ENCODE data around the gene STARD3.

The STARD3 gene

GRCh38 chr17:39639566-39640458 lies 2.9 kb downstream of the STARD3 start:
- DNase-seq, result no peak

GRCh38 chr17:39640591-39641031 lies 3.7 kb downstream of the STARD3 start:
- no peak for DNase-seq

GRCh38 chr17:39641097-39641496 lies 4.2 kb downstream of the STARD3 start:
- DNase-seq, result no peak

- DNase-seq, result no peak
These were observed 4.9 kb downstream of the STARD3 start for GRCh38 chr17:39641883-39642282.

- DNase-seq, result no peak
These were observed 5.5 kb downstream of the STARD3 start for GRCh38 chr17:39642291-39643074.

GRCh38 chr17:39643271-39643670 lies 6.3 kb downstream of the STARD3 start:
- no peak for DNase-seq

- no peak for DNase-seq
These were observed 10.3 kb downstream of the STARD3 start for GRCh38 chr17:39647256-39647655.

- DNase-seq, result peak; percentile 81
These were observed 11.8 kb downstream of the STARD3 start for GRCh38 chr17:39648616-39649366.

- DNase-seq, result no peak
These were observed 13.2 kb downstream of the STARD3 start for GRCh38 chr17:39650121-39650579.

GRCh38 chr17:39651923-39652586 lies 15.1 kb downstream of the STARD3 start:
- no peak for DNase-seq

GRCh38 chr17:39652587-39653315 lies 15.8 kb downstream of the STARD3 start:
- no peak for DNase-seq

- no peak for DNase-seq
These were observed 16.3 kb downstream of the STARD3 start for GRCh38 chr17:39653316-39653661.

GRCh38 chr17:39653662-39654331 lies 16.9 kb downstream of the STARD3 start:
- DNase-seq, result peak; percentile 35

- no peak for DNase-seq
These were observed 18.2 kb downstream of the STARD3 start for GRCh38 chr17:39655105-39655504.

GRCh38 chr17:39658346-39658745 lies 21.4 kb downstream of the STARD3 start:
- DNase-seq, result no peak

GRCh38 chr17:39658760-39659159 lies 21.8 kb downstream of the STARD3 start:
- DNase-seq, result no peak

GRCh38 chr17:39659279-39660010 lies 22.5 kb downstream of the STARD3 start:
- DNase-seq, result no peak

GRCh38 chr17:39660011-39660360 lies 23.0 kb downstream of the STARD3 start:
- no peak for DNase-seq

- no peak for DNase-seq
These were observed 23.7 kb downstream of the STARD3 start for GRCh38 chr17:39660397-39661385.
